Endothelial cell of hepatic sinusoid (primary cell): ENCODE measurements around the gene ALDH1B1.

Experiments used
- in situ Hi-C: cut with HindIII; loops from 2 replicates; pipeline ENCODE4 v1.10.0; 2017; ENCODE audit warnings: low sequenced_read_pairs

The ALDH1B1 gene

DNA sequence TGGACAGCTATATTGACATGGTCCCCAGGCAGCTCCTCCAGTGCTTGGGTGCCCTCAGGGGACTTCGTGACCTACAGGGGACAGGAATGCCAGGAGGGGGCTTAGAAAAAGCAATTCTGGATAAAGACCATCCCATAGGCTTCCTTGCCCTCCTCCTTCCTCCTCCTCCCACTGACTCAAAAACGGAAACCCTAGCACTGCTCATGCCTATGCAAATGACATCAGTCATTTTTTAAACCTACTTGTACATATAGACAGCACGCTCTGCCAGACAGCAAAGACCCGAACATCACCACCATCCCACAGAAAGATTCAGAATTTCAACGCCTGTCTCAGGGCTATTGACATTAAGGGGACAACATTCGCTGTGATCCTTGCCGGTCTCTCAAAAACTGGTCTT lies 20.8 kb downstream of the ALDH1B1 start:
- in situ Hi-C loops = no loop called here

DNA sequence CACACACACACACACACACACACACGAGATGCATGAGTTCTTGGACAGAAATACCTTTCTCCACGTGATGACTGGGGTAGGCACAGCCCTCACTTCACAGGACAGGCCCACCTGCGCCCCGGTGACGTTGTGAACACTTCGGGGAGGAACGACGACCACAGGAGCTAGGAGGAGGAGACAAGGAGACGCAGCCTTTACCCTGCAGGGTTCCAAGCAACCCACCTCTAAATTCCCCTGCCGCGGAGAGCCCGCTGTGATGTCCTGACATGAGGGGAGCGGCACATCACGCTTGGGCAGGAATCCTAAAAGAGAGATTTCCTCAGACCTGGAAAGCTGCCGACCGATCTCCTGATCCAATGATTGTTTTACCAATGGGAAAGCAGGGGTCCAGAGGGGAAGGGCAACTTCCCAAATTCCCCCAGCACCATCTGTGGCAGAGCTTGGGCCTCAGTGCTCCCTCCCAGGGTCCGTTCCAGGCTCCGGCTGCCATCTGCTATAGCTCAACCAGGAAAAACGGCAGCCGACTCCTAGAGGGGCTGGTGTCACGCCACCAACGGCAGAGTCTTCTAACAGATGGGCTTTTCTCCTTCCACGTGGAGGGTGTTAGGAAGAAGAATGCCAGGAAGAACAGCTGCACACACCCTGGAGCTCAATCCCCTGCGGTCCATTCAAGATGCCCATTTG lies 21.7 kb downstream of the ALDH1B1 start:
- in situ Hi-C loops = no loop called here

DNA sequence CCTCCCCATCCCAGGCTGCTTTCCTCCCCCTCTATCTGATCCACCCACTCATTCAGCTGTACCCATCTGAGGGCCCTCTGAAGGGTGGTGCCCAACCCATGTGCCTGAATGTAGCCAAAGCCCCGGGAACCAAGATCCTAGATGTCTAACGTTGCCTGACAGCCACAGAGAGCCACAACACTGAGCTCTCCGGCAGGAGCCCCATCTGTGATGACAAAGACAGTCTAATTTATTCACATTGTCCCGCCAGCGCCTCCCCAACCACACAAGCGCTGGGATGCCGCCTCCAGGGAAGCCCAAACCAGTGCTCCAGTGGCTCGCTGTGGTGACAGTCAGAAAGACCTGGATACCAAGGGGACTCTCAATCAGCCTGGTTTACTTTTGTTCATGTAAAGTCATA lies 23.4 kb downstream of the ALDH1B1 start:
- in situ Hi-C loops = no loop called here

DNA sequence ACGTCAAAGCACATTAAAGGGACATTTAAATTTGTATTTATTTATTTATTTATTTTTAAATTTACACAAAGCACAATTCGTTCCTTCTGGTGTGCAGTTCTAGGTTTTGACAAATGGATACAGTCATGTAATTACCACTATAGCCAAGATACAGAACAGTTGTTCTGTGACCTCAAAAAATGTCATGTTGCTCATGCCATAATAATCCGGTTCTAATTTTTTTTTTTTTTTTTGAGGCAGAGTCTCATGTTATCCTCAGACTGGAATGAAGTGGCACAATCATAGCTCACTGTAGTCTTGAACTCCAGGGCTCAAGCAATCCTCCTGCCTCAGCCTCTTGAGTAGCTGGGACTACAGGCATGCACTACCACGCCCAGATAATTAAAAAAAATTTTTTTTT lies 24.0 kb downstream of the ALDH1B1 start:
- in situ Hi-C loops = no loop called here

DNA sequence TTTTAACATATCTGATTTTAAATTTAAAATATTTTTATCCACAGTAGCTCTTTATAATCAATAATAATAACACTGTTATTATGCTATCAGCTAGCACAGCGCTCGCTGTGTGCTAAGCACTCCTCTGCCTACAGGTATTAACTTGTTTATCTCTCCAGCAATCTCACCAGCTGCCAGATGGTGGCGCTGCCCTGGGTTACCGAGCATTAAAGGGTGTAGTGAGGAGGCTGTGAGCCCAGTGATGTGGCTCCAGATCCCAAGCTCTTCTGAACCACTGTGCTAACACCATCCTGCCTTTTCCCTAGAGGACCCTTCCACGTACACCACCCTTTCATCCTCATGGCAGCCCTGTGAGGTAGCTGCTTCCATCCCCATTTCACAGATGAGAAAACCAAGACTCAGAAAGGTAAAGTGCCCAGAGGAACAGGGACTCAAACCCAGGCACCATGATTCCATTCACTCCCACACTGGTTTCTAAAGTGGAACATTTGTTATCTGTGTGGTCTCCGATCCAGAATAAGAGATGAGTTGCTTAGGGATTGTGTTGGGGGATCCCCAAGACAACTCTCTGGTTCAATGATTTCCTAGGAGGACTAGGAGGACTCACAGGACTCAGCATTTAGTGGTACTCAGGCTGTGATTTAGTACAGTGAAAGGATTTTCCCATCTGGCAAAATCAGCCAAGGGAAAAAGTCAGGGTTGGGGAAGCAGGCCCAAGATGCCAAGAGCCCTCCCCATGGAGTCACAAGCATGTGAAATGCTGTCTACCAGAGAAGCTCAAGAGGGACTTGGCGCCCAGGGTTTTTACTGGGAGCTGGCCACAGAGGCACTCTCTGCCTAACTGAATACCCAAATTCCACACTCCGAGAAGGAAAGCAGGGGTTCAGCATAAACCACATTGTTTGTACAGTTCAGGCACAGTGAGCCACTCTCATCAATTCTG lies 24.8 kb downstream of the ALDH1B1 start:
- in situ Hi-C loops = no loop called here

DNA sequence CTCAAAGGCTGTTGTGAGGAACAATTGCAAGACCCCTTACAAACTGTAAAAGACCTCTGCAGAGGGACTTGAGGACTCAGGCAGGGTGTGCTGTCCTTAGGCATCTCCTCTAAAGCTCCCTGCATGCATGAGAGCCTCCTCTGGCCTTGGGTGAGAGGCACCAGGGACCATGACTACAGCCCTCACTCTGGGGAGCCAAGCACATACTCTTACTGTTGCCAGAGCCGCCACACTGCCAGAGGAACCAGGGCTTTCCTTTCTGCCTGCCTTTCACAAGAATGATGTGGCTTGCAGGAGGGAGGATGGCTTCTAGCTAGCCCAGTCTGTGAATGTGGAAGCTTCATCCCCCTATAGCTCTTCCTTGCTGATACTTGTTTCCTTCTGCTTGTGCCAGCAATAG lies 25.9 kb downstream of the ALDH1B1 start:
- in situ Hi-C loops = no loop called here

DNA sequence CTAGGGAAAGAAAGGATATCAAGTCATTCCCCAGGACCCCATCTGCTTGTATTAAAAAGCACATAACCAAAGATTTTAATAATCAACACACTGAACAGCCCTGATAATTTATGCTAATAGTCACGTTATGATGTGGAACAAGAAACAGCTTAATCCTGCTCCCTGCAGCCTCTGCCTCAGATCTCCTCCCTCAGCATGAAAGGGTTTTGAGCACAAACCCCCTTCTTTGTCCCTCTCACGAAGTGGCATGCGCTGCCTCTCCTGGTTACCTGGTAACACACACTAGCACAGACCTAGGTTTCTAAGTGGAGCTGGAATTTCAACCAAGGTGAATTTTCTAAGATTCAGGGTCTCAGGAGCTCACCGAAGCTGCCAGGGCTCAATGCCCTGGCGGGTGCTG lies 26.7 kb downstream of the ALDH1B1 start:
- in situ Hi-C loops = no loop called here

DNA sequence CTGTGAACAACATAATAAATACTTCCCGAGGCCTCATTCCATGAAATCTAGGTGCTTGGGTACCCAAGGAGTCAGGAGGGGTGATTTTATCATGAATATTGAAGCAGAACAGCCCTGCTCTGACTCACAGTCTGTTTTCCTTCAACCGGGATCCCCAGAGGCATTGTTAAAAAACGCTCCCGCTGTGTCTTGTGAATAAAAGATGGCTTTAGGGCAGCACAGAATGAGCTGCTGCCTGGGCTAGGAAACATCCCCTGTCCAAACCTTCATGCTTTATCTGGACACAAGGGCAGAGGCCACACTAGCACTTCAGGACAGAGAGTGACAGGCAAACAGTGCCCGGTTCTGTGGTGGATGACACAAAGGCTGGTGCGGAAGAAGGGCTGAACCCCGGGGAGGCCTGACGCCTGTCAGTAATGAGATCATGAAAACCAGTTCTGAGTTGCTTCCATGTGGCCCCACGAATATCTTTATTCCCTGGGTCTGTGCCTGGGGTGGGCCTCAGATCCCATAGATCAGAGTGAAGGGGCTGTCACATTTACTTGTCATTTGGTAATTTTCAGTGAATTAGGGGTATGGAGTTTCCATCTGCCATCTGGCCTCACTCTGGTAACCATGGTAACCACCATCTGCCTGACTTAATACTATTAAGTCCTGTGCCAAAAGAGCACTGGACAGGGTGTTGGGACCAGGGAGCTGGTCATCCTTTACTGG lies 29.2 kb downstream of the ALDH1B1 start:
- in situ Hi-C loops = no loop called here

DNA sequence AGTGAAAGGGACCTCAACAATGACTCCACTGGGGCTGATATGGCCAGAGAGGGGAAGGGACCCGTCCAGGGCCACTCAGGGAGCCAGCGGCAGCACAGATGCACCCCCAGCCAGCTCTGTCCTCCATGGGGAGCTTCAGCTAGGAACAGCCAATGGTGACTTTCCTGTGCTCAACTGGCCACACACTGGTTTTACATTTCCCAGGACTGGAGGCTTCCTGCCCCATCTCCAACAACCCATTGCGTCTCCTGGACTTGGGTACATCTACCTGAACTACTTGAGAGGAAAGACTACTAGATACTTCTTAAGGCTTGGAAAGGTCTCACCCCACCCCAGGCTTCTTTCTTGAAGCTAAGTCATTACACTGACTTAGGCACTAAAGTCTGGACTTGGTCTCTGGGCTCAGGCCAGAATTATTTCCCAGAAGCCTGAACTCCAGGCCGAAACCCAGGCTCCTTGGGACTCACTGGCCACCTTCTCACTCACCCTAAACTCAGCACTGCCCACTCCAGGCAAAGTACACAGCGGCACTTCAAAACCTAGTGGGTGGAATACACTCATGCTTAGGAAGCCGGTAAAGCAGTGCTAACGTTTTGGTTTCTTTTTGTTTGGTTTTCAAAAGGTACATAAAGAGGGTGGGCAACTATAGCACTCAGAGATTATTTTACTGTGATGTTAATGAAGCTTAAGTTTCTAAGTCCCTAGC lies 30.2 kb downstream of the ALDH1B1 start:
- in situ Hi-C loops = no loop called here

DNA sequence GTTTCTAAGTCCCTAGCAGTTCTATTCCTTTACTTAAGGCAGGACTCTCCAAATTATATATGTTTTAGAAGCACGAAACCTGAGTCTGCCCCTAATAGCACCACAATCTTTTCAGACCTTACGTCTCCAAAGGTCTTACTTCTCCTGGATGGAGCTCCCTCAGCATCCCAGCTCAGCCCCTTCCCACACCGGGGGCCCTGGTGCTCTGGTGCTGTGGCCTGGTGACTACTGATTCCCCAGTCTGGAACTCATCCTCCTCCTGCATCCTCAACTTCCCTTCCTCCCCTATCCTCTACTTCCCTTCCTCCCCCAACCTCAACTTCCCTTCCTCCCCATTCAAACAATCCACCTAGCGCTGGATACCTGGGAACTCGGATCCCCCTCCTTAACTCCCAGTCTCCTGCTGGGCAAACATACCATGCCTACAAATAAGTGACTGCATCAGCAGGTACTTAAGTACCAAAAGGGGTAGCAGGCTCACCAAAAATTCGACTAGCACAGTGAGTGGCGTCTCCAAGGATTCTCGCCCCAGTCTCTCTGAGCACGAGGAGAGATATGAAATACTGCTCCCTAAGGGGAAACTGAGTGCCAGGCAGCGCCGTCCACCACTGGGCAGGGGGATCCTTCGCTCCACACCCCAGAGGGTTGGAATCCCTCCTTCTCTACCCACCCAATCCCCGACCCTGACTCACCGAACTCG lies 30.9 kb downstream of the ALDH1B1 start:
- in situ Hi-C loops = no loop called here

DNA sequence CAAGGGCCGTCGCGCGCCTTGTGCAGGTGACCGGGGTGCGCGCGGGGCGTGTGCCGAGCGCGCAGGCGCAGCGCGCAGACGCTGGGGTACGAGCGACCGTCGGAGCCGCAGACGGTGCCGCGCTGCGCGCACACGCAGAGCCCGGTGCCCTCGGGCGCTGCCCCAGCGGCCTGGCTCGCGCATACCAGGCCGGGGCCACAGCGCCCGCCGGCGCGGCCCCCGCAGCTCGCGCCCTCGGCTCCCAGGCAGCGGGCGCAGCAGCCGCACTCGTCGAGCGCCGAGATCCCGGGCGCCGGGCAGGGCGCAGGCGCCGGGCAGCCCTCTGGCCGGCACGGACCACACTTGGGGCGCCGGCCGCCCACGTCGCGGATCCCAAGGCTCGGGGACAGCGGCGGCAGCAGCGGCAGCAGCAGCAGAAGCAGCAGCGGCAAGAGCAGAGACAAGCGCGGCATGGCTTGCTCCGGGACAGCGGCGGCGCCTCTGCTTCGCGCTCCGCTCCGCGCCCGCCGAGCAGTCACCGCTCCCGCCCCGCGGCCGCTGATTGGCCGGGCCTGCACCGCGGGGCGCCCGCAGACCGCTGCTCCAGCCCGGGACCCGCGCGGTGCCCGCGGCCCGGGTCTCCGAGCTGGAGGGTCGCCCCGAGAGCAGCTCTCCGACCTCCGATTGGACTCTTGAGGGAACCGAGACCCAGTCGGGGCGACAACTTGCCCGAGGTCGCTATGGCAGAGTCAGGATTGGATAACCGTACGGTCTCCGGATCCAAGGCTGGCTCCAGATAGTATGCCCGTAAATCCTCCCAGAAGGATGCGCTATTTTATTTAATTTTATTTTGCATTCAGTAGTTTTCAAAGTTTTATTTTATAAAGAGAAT lies 31.7 kb downstream of the ALDH1B1 start, which contains the start of gene IGFBPL1:
Gene IGFBPL1, minus strand, starts transcription at position 482 of the 871 bp plus-strand sequence. Its CDS starts 30 bp downstream, at position 452.
- in situ Hi-C loops = no loop called here

DNA sequence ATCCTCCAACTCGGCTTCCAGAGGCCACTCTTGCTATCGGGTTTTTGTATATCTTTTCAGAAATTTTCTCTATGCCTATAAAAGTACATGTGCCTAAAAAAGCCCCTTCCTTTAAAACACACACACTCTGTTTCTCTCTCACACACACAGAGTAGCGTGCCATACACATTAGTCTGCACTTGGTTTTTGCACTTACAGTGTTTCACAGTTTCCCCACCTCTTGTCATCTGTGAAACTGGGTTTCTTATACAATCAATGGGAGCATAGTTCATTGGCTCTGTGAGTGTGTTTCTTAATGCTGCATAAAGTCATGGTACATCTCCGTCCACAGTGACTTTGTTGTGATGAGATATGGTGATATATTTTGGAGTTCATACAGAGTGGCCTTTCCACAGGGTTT lies 32.4 kb downstream of the ALDH1B1 start:
- in situ Hi-C loops = no loop called here

DNA sequence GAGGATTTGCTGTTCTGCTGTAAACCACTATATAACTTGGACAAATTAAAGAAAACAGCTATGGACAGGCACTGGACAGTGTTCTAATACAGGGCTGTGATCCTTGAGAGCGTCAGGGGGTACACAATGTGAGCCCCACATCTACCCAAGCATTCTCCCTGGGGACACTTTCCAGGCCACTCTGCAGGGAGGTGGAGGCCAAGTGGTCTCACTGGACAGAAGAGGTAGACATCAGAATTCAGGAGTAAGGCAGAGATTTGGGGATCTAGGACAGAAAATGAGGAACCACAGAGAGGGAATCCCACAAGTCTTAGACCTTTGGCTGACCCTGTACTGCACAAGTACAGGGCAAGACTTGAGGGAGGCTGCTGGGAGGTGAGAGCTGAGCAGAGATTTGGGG lies 35.6 kb downstream of the ALDH1B1 start:
- in situ Hi-C loops = no loop called here

DNA sequence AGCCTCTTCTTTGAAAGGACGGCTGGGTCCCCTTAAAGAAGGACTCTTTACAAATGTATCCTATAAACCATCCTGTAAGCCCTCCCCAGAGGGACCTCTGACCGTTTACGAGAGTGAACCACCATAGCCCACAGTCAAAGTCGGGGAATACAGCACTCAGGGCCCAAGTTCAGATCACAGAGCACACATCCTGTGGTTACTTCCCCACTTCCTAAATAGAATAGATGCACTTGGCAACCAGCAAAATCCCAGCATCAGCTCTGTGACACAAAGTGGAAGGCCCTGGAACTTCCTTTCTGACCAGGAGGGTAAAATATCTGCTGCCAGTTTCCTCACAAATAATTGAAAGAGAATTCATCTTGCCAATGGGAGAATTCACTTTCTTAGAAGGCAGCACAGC lies 38.6 kb downstream of the ALDH1B1 start:
- in situ Hi-C loops = loop anchor here (5.0 kb wide), 1 partner anchor 79 kb away; no protein-coding TSS in a partner anchor

DNA sequence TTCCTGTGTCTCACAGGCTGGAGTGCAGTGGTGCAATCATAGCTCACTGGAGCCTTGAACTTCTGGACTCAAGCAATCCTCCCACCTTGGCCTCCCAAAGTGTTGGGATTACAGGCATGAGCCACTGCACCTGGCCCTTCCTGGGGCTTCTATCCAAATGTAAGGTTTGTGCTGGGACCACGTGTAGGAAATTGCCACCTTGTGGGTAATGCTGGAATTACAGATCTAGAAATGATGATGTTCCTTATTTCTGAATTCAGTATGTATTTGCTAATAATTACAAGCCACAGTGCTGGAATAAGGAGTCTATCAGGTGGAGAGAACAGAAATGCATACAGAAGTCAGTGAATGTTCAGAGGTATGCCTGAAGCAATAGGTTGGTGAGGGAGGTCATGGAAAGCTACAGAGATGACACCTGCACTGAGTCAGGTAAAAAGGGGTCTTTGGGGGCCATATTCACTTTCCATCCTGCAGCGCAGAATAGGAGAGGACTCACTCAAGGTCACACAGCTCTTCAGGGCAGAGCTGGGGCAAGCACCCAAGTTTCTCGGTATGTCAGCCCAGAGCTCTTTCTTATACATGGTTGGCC lies 40.5 kb downstream of the ALDH1B1 start:
- in situ Hi-C loops = loop anchor here (5.0 kb wide), 1 partner anchor 81 kb away; no protein-coding TSS in a partner anchor

DNA sequence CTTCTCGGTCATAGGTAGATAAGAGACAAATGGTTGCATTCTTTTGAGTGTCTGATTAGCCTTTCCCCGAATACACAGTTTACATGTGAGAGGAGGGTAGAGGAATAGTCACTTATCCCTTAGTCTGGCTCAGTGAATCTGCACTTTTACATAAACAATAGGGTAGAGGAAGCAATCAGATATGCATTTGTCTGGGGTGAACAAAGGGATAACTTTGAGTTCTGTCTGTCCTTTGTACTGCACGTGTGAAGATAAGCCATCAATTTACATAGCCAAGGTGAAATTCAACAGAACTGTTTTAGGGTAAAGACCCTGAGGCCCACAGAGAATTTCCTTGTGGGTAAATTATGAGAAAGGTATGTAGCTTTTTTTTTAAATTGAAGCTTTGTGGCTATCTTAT lies 41.9 kb downstream of the ALDH1B1 start:
- in situ Hi-C loops = loop anchor here (5.0 kb wide), 1 partner anchor 82 kb away; no protein-coding TSS in a partner anchor

DNA sequence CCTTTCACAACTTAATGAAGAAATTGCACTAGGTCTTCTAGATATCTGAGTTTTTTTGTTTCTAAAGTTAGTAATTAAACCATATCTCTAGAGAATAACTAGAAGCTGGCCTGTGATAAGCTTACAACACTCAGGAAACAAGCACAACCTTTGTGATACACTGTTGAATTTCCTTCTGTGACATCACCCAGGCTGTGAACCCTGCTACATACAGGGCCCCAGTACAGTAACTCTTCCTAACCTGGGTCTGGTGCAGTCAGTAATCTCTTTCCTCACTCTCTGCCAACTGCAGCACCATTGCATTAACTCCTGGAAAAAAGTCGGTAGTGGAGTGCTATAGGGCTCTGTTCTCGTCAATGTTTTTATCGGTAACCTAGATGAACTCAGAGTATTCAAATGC lies 42.4 kb downstream of the ALDH1B1 start:
- in situ Hi-C loops = loop anchor here (5.0 kb wide), 1 partner anchor 83 kb away; no protein-coding TSS in a partner anchor

DNA sequence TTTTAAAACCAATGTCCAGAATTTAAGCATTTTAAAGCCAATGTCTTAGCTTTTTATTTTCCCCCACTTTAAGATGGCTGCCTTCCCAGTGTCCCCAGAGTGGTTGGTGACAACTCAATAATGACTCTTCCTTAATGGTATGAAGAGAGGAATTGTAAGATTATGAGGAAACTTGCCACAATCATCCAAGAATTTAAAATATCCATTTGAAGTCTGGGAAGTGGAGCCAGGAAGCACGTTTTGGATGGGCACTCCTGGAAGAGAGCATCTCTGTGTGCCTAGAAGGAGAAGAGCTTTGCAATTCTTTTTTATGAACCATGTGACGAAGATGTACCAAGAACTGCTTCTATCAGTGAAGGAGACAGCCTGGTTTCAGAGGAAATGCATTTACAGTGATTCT lies 43.0 kb downstream of the ALDH1B1 start:
- in situ Hi-C loops = no loop called here

DNA sequence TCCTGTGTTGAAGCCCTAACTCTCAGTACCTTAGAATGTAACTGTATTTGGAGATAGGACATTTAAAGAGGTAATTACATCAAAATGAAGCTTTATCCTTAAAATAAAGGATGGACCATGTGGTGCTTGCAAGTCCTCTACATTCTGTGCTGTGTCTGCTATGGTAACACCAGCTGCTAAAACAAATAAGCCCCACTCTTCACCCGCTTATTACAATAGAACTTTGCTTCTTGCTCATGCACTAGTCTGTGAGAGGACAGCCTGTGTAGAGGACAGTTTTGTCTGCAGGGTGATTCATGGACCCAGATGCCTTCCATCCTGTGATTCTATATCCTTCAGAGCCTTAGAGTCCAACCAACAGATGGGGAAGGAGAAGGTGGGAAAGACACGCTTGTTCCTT lies 44.2 kb downstream of the ALDH1B1 start:
- in situ Hi-C loops = no loop called here
